Measurements from ENCODE around the gene LPCAT2. TPM values are rescaled to one million over a fixed set of nuclear protein-coding genes. Genes with fewer than 3 reads are reported as not detected.

LPCAT2 gene
- total RNA-seq, 1 experiment from 2014 or later: 25.2 TPM

DNA sequence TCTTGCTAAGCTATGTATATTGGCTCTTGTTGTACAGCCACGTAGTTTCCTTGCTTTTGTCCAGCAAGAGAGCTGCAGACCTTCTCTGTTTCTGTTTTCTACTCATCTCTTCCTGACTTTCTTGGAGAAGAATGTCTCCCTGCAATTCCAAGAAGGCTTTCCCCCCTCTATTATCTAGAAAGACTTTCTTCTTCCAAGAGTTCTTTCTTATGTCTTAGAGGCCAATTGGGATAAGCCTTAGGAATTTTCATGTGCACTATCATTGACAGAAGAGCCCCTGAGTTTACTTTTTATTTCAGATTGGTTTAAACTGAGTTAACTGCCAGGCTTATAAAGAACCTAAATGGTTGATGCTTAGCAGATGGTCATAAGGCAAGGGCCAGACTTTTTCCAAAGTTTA, 66.6 kb downstream of the LPCAT2 start:
- H3K4me1 Mint-ChIP-seq (ENCODE audit: low read depth, unreplicated experiment): no peaks in the 10 kb centered on the region
- no peaks in the 10 kb centered on the region for H3K36me3 Mint-ChIP-seq (ENCODE audit: insufficient read depth, unreplicated experiment)
- DNase-seq: no peak
- H3K4me1 ChIP-seq: no peaks in the 10 kb centered on the region
- TF ChIP-seq, protein P1, sequence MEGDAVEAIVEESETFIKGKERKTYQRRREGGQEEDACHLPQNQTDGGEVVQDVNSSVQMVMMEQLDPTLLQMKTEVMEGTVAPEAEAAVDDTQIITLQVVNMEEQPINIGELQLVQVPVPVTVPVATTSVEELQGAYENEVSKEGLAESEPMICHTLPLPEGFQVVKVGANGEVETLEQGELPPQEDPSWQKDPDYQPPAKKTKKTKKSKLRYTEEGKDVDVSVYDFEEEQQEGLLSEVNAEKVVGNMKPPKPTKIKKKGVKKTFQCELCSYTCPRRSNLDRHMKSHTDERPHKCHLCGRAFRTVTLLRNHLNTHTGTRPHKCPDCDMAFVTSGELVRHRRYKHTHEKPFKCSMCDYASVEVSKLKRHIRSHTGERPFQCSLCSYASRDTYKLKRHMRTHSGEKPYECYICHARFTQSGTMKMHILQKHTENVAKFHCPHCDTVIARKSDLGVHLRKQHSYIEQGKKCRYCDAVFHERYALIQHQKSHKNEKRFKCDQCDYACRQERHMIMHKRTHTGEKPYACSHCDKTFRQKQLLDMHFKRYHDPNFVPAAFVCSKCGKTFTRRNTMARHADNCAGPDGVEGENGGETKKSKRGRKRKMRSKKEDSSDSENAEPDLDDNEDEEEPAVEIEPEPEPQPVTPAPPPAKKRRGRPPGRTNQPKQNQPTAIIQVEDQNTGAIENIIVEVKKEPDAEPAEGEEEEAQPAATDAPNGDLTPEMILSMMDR (IDR thresholded peaks at IDR 0.05; ENCODE audit: insufficient read depth in 1 of 2, low read depth in 1 of 2, low read length in 1 of 2, severe bottlenecking in 1 of 2, unreplicated experiment in 1 of 2): no peak
- H3K9me3 ChIP-seq: no peaks in the 10 kb centered on the region
- no peaks in the 10 kb centered on the region for H3K9me3 Mint-ChIP-seq (ENCODE audit: unreplicated experiment)
- H3K4me3 Mint-ChIP-seq (ENCODE audit: unreplicated experiment): no peak overlapping the region
- H3K27me3 Mint-ChIP-seq (ENCODE audit: insufficient read depth, unreplicated experiment): no peaks in the 10 kb centered on the region
- ChIA-PET CTCF (no interaction called here), POLR2A (no interaction called here)
- H3K36me3 ChIP-seq (ENCODE audit: control insufficient read depth, insufficient read depth, low read length): no peaks in the 10 kb centered on the region; the same call in 1 of the 2 replicates
- intact Hi-C loops (cut with micrococcal nuclease; ENCODE audit: unreplicated experiment): no loop called here
- no peak overlapping the region for H3K4me3 ChIP-seq (ENCODE audit: low read depth, low read length)
- BruUV-seq (replicated peaks): no TSS peak
- no peaks in the 10 kb centered on the region for H3K27me3 ChIP-seq (replicated peaks; ENCODE audit: control insufficient read depth, insufficient read depth, low read length)
- H3K27ac Mint-ChIP-seq (ENCODE audit: unreplicated experiment): no peak overlapping the region

DNA sequence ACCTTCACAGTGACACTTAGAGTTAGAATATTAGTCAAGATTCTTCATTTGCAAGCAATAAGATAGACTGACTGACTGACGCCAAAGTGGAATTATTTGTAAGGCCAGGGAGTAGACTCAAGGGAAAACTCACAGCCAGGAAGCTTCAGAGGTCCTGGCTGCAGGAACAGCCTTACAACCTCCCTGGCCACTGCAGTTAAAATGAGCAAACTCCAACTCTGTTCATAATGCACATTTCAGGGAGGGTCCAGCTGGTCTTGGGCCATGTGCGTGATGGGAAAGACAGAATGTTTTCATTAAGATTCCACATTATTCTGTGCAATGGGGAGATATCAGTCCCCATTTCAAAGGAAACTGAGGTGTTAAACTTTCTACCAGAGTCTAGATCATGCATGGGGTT, 67.5 kb downstream of the LPCAT2 start:
- intact Hi-C loops (cut with micrococcal nuclease; ENCODE audit: unreplicated experiment): no loop called here
- no peaks in the 10 kb centered on the region for H3K27me3 Mint-ChIP-seq (ENCODE audit: insufficient read depth, unreplicated experiment)
- no peak for DNase-seq
- Histone ChIP-seq H3K9me3 (no peaks in the 10 kb centered on the region), H3K36me3 (ENCODE audit: control insufficient read depth, insufficient read depth, low read length) (no peaks in the 10 kb centered on the region; the same call in 1 of the 2 replicates), H3K4me3 (ENCODE audit: low read depth, low read length) (no peak overlapping the region), H3K27me3 (replicated peaks; ENCODE audit: control insufficient read depth, insufficient read depth, low read length) (no peaks in the 10 kb centered on the region), H3K4me1 (no peaks in the 10 kb centered on the region)
- no peak overlapping the region for H3K27ac Mint-ChIP-seq (ENCODE audit: unreplicated experiment)
- TF ChIP-seq, protein P1 (IDR thresholded peaks at IDR 0.05; ENCODE audit: insufficient read depth in 1 of 2, low read depth in 1 of 2, low read length in 1 of 2, severe bottlenecking in 1 of 2, unreplicated experiment in 1 of 2): no peak
- ChIA-PET CTCF (no interaction called here), POLR2A (no interaction called here)
- BruUV-seq (replicated peaks): no TSS peak
- no peaks in the 10 kb centered on the region for H3K9me3 Mint-ChIP-seq (ENCODE audit: unreplicated experiment)
- H3K36me3 Mint-ChIP-seq (ENCODE audit: insufficient read depth, unreplicated experiment): no peaks in the 10 kb centered on the region
- H3K4me1 Mint-ChIP-seq (ENCODE audit: low read depth, unreplicated experiment): no peaks in the 10 kb centered on the region
- H3K4me3 Mint-ChIP-seq (ENCODE audit: unreplicated experiment): no peak overlapping the region

DNA sequence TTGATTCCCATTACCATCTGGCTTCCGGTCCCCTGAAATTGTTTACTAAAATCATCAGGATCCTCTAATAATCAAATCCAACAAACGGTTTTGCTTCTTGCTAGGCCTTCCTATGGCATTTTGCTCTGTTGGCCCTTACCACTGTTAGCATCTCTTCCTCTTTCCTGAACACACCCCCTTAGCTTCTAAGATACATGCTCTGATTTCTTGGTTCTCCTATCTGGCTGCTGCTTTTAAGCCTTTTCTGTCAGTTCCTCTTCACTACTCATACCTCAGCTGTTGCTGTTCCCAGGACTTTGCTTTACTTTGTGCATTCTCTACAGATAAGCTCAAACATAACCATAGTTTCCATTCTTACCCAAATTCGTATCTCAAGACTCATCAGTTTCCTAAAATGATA, 69.0 kb downstream of the LPCAT2 start:
- Mint-ChIP-seq H3K9me3 (ENCODE audit: unreplicated experiment) (no peaks in the 10 kb centered on the region), H3K4me1 (ENCODE audit: low read depth, unreplicated experiment) (no peaks in the 10 kb centered on the region), H3K36me3 (ENCODE audit: insufficient read depth, unreplicated experiment) (no peaks in the 10 kb centered on the region), H3K27me3 (ENCODE audit: insufficient read depth, unreplicated experiment) (no peaks in the 10 kb centered on the region), H3K27ac (ENCODE audit: unreplicated experiment) (no peak overlapping the region), H3K4me3 (ENCODE audit: unreplicated experiment) (no peak overlapping the region)
- H3K27me3 ChIP-seq (replicated peaks; ENCODE audit: control insufficient read depth, insufficient read depth, low read length): no peaks in the 10 kb centered on the region
- ChIA-PET POLR2A (no interaction called here), CTCF (no interaction called here)
- no peak for DNase-seq
- TF ChIP-seq, protein P1 (IDR thresholded peaks at IDR 0.05; ENCODE audit: insufficient read depth in 1 of 2, low read depth in 1 of 2, low read length in 1 of 2, severe bottlenecking in 1 of 2, unreplicated experiment in 1 of 2): no peak
- H3K9me3 ChIP-seq: no peaks in the 10 kb centered on the region
- no peaks in the 10 kb centered on the region for H3K4me1 ChIP-seq
- no peak overlapping the region for H3K4me3 ChIP-seq (ENCODE audit: low read depth, low read length)
- intact Hi-C loops (cut with micrococcal nuclease; ENCODE audit: unreplicated experiment): no loop called here
- BruUV-seq (replicated peaks): no TSS peak
- H3K36me3 ChIP-seq (ENCODE audit: control insufficient read depth, insufficient read depth, low read length): no peaks in the 10 kb centered on the region; the same call in 1 of the 2 replicates
